Endothelial cell (in vitro differentiated cells): ENCODE data around the gene CNFN. TPM values are rescaled to one million over a fixed set of nuclear protein-coding genes. Genes with fewer than 3 reads are reported as not detected.

Experiments used
- DNase-seq: peaks from one replicate; pipeline ENCODE4 v3.0.0; 2021; ENCODE audit warnings: low spot score
- H3K27ac Mint-ChIP-seq: one replicate; pipeline ENCODE4 v1.8.0; 2021; ENCODE audit warnings: mixed read lengths, inconsistent platforms; ENCODE audit not compliant: unreplicated experiment
- H3K27me3 Mint-ChIP-seq: one replicate; pipeline ENCODE4 v1.8.0; 2021; ENCODE audit warnings: mild to moderate bottlenecking, moderate library complexity, mixed read lengths, inconsistent platforms; ENCODE audit not compliant: unreplicated experiment
- H3K36me3 Mint-ChIP-seq: one replicate; pipeline ENCODE4 v1.8.0; 2021; ENCODE audit warnings: mild to moderate bottlenecking, low read depth, mixed read lengths, inconsistent platforms; ENCODE audit not compliant: unreplicated experiment
- H3K4me1 Mint-ChIP-seq: one replicate; pipeline ENCODE4 v1.8.0; 2021; ENCODE audit warnings: mild to moderate bottlenecking, mixed read lengths, inconsistent platforms; ENCODE audit not compliant: unreplicated experiment
- H3K4me3 Mint-ChIP-seq: one replicate; pipeline ENCODE4 v1.8.0; 2021; ENCODE audit warnings: mild to moderate bottlenecking, mixed read lengths, inconsistent platforms; ENCODE audit not compliant: unreplicated experiment
- H3K9me3 Mint-ChIP-seq: one replicate; pipeline ENCODE4 v1.8.0; 2021; ENCODE audit warnings: mixed read lengths, inconsistent platforms; ENCODE audit not compliant: unreplicated experiment
- total RNA-seq: library from RNA; stranded (reverse); fragmentation: NEBNext Ultra II Directional; extraction: Animal tissue kit (Norgen Biotek cat#: 25700); gene quantifications from one replicate; pipeline ENCODE4 v1.2.1, GENCODE V29; 2021; ENCODE audit not compliant: unreplicated experiment
- TF ChIP-seq, protein P1 (sequence below): fragments of 200-600 bp; sonication (generic); IDR thresholded peaks from one replicate; pipeline ENCODE4 v1.5.0; 2021; ENCODE audit warnings: antibody characterized with exemption; ENCODE audit not compliant: unreplicated experiment

The CNFN gene
- total RNA-seq, 1 donor from 2014 or later = 4.1 TPM

DNA sequence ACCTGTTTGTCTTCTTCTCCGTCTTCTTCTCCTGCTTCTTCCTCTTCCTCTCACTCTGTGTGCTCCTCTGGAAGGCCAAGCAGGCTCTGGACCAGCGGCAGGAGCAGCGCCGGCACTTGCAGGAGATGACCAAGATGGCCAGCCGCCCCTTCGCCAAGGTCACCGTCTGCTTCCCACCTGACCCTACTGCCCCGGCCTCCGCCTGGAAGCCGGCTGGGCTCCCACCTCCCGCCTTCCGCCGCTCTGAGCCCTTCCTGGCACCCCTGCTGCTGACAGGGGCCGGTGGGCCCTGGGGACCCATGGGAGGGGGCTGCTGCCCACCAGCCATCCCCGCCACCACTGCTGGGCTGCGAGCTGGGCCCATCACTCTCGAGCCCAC, 13.9 kb downstream of the CNFN start:
- DNase-seq = no peak
- no peak overlapping the region for H3K4me3 Mint-ChIP-seq

DNA sequence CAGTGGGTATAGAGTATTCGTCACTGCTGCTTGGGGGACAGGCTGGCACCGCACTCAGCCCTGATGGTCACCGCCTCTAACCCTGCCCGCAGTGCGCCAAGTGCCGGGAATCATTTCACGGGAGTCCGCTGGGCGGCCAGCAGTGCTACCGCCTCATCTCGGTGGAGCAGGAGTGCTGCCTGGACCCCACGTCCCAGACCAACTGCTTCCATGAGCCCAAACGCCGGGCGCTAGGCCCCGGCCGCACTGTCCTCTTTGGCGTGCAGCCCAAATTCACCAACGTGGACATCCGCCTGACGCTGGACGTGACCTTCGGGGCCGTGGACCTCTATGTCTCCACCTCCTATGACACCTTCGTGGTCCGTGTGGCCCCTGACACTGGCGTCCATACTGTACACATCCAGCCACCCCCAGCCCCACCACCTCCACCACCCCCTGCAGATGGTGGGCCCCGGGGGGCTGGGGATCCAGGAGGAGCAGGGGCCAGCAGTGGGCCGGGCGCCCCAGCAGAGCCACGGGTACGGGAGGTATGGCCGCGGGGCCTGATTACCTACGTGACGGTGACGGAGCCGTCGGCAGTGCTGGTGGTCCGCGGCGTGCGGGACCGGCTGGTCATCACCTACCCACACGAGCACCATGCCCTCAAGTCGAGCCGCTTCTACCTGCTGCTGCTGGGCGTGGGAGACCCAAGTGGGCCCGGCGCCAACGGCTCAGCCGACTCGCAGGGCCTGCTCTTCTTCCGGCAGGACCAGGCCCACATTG, 14.5 kb downstream of the CNFN start:
- peaks cover 14% of the 10 kb centered on the region for H3K27me3 Mint-ChIP-seq
- DNase-seq = no peak
- peaks cover 28% of the 10 kb centered on the region for H3K36me3 Mint-ChIP-seq
- no peak overlapping the region for H3K4me3 Mint-ChIP-seq
- H3K27ac Mint-ChIP-seq = no peak overlapping the region
- H3K4me1 Mint-ChIP-seq = peaks cover 3% of the 10 kb centered on the region
- TF ChIP-seq, protein P1, sequence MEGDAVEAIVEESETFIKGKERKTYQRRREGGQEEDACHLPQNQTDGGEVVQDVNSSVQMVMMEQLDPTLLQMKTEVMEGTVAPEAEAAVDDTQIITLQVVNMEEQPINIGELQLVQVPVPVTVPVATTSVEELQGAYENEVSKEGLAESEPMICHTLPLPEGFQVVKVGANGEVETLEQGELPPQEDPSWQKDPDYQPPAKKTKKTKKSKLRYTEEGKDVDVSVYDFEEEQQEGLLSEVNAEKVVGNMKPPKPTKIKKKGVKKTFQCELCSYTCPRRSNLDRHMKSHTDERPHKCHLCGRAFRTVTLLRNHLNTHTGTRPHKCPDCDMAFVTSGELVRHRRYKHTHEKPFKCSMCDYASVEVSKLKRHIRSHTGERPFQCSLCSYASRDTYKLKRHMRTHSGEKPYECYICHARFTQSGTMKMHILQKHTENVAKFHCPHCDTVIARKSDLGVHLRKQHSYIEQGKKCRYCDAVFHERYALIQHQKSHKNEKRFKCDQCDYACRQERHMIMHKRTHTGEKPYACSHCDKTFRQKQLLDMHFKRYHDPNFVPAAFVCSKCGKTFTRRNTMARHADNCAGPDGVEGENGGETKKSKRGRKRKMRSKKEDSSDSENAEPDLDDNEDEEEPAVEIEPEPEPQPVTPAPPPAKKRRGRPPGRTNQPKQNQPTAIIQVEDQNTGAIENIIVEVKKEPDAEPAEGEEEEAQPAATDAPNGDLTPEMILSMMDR = no peak
- no peaks in the 10 kb centered on the region for H3K9me3 Mint-ChIP-seq

More for the DNA sequence above, 13.9 kb downstream of the CNFN start:
- H3K27ac Mint-ChIP-seq = no peak overlapping the region
- peaks cover 3% of the 10 kb centered on the region for H3K4me1 Mint-ChIP-seq
- TF ChIP-seq, protein P1 = no peak
- peaks cover 26% of the 10 kb centered on the region for H3K36me3 Mint-ChIP-seq
- H3K9me3 Mint-ChIP-seq = no peaks in the 10 kb centered on the region
- peaks cover 14% of the 10 kb centered on the region for H3K27me3 Mint-ChIP-seq

DNA sequence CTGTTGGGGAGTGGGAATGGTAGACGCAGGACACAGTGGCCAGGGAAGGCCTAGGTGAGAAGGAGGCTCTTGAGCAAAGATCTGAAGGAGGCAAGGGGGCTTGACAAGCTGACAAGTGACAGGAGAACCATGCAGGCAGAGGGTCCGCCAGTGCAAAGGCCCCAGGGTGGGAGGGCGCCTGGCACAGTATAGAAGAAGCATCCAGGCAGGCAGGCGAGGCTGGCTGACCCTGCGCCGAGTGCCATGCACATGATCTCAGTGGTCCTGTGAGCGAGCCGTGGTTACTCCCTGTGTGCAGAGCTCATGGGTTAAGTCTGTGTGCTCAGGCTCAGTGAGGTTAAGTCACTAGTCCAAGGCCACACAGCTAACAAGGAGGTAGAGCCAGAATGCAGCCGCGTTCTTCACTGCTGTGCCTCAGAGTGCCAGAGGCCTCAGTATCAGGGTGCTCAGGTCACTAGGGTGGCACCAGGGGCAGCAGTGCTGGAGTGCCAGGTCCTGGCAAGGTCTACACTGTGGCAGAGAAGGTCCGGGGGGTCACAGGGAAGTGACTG, 15.2 kb downstream of the CNFN start:
- Mint-ChIP-seq H3K9me3 (no peaks in the 10 kb centered on the region), H3K4me1 (peaks cover 9% of the 10 kb centered on the region), H3K36me3 (peaks cover 28% of the 10 kb centered on the region), H3K4me3 (peak overlapping the region; percentile 57), H3K27me3 (peaks cover 16% of the 10 kb centered on the region), H3K27ac (peak overlapping the region; percentile 37)
- TF ChIP-seq, protein P1 = no peak
- DNase-seq = no peak

DNA sequence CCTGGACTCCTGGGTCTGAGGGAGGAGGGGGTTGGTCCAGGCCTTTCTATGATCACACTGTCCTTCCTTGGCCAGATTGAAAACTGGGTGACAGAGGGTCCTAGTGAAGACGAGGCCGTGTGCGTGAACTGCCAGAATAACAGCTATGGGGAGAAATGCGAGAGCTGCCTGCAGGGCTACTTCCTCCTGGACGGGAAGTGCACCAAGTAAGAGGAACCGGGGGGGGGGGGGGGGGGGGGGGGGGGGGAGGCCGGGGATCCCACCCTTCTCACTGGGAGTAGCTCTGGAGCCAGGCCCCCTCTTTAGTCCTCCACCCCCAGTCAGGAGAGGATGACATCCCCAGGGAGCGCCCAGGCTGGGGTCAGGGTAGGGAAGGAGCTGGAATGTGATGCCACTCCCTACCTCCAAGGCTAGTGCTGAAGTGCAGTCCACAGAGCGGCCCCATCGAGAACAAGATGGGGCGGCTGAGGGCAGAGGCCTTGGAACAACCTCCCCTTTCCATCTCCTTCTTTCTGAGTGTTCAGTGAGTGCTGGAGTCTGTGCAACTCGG, 19.4 kb downstream of the CNFN start:
- DNase-seq = no peak
- Mint-ChIP-seq H3K27me3 (peaks cover 16% of the 10 kb centered on the region), H3K36me3 (peaks cover 35% of the 10 kb centered on the region), H3K4me1 (peaks cover 12% of the 10 kb centered on the region), H3K9me3 (no peaks in the 10 kb centered on the region), H3K27ac (no peak overlapping the region), H3K4me3 (no peak overlapping the region)
- TF ChIP-seq, protein P1 = no peak

DNA sequence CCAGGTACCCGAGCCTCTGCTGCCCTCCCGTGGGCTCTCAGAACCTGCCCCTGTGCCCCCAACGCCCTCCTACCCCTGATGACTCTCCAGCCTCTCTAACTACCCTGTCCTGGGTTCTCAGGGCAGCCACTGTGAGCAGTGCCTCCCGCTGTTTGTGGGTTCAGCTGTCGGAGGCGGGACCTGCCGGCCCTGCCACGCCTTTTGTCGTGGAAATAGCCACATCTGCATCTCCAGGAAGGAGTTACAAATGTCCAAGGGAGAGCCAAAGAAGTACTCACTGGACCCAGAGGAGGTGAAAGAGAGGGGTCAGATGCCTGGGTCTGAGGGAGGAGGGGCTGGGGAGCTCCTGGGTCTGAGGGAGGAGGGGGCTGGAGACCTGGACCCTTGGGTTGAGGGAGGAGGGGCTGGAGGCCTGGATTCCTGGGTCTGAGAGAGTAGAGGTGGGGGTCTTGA, 20.0 kb downstream of the CNFN start:
- Mint-ChIP-seq H3K36me3 (peaks cover 37% of the 10 kb centered on the region), H3K27ac (no peak overlapping the region), H3K27me3 (peaks cover 13% of the 10 kb centered on the region), H3K9me3 (no peaks in the 10 kb centered on the region), H3K4me1 (peaks cover 12% of the 10 kb centered on the region), H3K4me3 (no peak overlapping the region)
- DNase-seq = no peak
- TF ChIP-seq, protein P1 = no peak
